Stimulated activated CD8-positive, alpha-beta memory T cell treated with anti-CD3 and anti-CD28 coated beads, Interleukin-7, amount 100 ng/mL, for 24 hours (primary cell): ENCODE results near the gene MEGF6.

Source experiments
- DNase-seq: peaks from one replicate; pipeline ENCODE4 v3.0.0-alpha.2; 2020; ENCODE audit warnings: low read depth

MEGF6 gene

GRCh38 chr1:3441880-3442279, 169.4 kb downstream of the MEGF6 start:
- DNase-seq, result no peak

GRCh38 chr1:3441410-3441847, 169.9 kb downstream of the MEGF6 start:
- DNase-seq, result no peak

GRCh38 chr1:3440711-3441409, 170.4 kb downstream of the MEGF6 start:
- no peak for DNase-seq

GRCh38 chr1:3440300-3440681, 171.0 kb downstream of the MEGF6 start:
- DNase-seq, result no peak
